Omental fat pad (tissue), 4 donors: ENCODE data around the gene TRABD2B. TPM values are rescaled to one million over a fixed set of nuclear protein-coding genes. Genes with fewer than 3 reads are reported as not detected.
"Not testable (repeated sequence)": the region's sequence is repeated elsewhere in the genome, so short reads cannot be mapped to it uniquely, and the experiment has no call there.

Source experiments
- ATAC-seq: fragments of 150-250 bp; one replicate; pipeline ENCODE4 v1.9.1; 2016; ENCODE audit warnings: mild to moderate bottlenecking, moderate library complexity; ENCODE audit not compliant: low FRiP score
- DNase-seq: peaks from one replicate; pipeline ENCODE4 v3.0.0-alpha.2; 2019; ENCODE audit warnings: low spot score
- total RNA-seq, 4 donors: library from RNA; depleted of rRNA; stranded (reverse); fragments of >200 nt; gene quantifications; one replicate each; pipeline ENCODE4 v1.1.0, GENCODE V29; 2016
- TF ChIP-seq, protein P1 (sequence below), 3 donors: fragments of 450-650 bp; IDR thresholded peaks; one replicate each; pipeline ENCODE4 v1.5.1; 2016 to 2017; ENCODE audit warnings: antibody characterized with exemption in 3 of 3, mild to moderate bottlenecking in 3 of 3, moderate library complexity in 2 of 3

TRABD2B gene
- total RNA-seq, 4 donors from 2014 or later = 0.82 to 3.0 (median 1.8) TPM

DNA sequence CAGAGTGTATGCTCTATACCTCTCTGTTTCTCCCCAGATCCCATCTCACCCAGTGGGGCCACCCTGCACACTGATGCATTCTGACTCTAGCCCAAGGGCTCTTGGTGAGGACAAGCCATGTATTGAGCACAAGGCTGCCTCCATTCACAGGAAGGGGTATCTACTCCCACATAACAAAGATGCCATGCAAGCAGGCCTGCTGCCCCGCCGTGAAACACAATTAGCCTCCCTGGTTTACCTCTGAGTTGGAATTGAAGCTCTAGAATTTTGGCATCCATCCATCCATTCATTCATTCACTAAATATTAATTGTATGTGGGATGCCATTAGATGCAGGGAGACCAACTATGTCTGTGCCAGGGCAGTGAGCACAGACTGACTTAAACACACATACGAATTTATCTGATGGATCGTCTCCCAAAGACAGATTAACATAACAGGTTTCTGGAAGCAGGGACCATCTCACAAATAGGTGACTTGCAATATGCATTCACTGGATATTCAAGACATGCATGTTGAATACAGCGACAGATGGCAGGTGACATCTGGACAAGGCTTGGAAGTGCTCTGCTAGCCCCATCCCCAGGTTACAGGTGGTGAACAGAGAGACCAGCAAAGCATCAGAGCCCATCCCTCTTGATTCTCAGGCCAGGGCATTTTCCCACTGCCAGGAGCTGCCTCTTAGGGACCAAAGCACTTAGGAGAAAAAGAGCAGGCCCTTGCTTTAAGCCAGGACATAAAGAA lies 34.3 kb downstream of the TRABD2B start:
- DNase-seq (no peak), ATAC-seq (no peak)
- TF ChIP-seq, protein P1, sequence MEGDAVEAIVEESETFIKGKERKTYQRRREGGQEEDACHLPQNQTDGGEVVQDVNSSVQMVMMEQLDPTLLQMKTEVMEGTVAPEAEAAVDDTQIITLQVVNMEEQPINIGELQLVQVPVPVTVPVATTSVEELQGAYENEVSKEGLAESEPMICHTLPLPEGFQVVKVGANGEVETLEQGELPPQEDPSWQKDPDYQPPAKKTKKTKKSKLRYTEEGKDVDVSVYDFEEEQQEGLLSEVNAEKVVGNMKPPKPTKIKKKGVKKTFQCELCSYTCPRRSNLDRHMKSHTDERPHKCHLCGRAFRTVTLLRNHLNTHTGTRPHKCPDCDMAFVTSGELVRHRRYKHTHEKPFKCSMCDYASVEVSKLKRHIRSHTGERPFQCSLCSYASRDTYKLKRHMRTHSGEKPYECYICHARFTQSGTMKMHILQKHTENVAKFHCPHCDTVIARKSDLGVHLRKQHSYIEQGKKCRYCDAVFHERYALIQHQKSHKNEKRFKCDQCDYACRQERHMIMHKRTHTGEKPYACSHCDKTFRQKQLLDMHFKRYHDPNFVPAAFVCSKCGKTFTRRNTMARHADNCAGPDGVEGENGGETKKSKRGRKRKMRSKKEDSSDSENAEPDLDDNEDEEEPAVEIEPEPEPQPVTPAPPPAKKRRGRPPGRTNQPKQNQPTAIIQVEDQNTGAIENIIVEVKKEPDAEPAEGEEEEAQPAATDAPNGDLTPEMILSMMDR (IDR thresholded peaks at IDR 0.05) = no peak

DNA sequence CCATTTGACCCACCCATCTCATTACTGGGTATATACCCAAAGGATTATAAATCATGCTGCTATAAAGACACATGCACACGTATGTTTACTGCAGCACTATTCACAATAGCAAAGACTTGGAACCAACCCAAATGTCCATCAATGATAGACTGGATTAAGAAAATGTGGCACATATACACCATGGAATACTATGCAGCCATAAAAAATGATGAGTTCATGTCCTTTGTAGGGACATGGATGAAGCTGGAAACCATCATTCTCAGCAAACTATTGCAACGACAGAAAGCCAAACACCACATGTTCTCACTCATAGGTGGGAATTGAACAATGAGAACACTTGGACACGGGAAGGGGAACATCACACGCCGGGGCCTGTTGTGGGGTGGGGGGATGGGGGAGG lies 35.4 kb downstream of the TRABD2B start:
- not testable (repeated sequence) for DNase-seq, ATAC-seq

DNA sequence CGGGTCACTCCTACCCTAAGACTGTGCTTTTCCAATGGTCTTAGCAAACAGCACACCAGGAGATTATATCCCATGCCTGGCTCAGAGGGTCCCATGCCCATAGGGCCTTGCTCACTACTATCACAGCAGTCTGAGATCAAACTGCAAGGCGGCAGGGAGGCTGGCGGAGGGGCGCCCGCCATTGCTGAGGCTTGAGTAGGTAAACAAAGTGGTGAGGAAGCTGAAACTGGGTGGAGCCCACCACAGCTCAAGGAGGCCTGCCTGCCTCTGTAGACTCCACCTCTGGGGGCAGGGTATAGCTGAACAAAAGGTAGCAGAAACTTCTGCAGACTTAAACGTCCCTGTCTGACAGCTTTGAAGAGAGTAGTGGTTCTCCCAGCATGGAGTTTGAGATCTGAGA lies 40.7 kb downstream of the TRABD2B start:
- not testable (repeated sequence) for ATAC-seq, DNase-seq

DNA sequence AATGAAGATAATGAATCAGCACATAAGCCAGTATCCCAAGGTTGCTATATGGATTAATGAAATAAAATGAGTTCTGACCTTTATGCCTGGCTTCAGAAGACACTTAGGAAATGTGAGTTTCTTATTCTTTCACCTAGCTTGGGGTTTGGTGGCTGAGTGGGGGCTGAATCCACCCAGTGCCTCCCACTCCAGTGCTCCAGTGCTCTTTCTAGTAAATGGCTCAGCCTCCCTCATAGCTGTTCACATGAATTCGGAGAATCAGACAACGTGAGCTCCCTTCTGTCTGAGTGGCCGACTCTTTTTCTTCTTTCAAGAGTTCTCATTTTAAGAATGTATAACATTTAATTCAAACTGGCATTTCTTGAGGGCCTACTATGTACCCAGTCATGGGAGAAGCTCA lies 43.5 kb downstream of the TRABD2B start:
- ATAC-seq (no peak), DNase-seq (no peak)
- TF ChIP-seq, protein P1 (IDR thresholded peaks at IDR 0.05) = no peak

DNA sequence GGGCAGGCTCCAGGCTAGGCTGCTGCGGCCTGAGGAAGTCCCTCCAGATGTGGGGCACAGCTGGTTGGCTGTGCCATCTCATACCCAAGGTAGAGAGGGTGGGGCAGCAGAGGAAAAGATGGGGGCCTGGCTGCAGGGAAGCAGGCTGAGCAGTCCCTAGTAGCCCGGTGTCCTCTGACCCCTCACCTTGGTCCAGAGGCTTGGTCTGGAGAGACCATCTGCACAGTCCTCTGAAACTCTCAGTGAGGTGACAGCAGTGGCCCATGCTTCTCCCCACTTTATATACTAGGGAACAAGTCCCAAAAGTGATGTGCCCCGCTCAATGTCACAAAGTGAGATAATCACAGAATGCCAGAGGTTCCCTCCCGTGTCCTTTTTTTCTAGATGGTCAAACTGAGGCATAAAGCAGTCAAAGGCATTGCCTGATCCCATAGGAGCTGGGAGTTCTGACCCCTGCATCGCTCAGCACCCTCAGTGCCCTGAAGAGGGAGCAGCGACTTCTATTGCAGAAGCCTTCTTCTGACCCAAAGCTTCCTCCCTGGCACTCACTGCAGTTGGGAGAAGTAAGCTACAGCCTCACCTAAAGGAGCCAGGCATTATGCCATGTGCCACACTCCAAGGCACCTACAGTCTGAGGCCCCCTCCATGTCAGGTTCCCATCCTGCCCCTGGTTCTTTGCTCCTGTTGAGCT lies 45.5 kb downstream of the TRABD2B start:
- DNase-seq = no peak
- no peak for ATAC-seq
- TF ChIP-seq, protein P1 (IDR thresholded peaks at IDR 0.05) = no peak

DNA sequence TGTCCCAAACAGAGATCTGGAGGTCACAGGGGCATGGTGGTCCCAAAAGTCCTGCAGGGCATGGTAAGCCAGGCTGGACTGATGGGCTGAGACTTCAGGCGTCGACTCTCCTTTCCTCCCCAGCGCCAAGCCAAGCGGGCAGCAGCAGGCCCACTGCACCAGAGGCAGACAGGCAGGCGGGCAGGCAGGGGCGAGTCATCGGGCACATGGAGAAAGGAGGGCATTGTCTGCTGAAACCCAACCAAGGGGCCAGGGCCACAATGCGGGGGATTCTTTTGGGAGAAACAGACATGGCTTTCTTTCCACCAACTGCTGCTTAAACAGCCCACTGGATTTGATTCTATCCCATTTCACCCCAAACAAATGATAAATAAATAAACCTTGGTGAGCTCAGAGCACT lies 46.2 kb downstream of the TRABD2B start:
- DNase-seq = no peak
- ATAC-seq = no peak
- TF ChIP-seq, protein P1 (IDR thresholded peaks at IDR 0.05) = no peak

DNA sequence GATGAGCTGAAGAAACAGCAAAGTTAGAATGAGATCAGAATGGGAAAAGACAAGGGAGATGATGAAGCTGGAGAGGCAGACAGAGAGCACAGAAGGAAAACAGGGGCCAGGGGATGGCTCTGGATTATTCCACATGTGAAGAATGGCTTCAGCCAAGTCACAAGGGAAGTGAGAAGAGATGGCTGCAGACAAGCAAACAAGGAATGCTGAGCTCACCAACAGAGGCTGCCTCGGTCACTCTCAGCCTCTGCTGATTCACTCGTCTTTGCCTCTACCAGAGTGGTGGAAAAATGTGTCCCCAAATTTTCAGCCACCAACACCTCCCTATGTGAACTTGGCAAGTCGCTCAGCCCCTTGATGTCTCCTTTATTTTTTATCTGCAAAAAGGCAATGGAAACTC lies 46.7 kb downstream of the TRABD2B start:
- ATAC-seq (no peak), DNase-seq (no peak)
- TF ChIP-seq, protein P1 (IDR thresholded peaks at IDR 0.05) = no peak

DNA sequence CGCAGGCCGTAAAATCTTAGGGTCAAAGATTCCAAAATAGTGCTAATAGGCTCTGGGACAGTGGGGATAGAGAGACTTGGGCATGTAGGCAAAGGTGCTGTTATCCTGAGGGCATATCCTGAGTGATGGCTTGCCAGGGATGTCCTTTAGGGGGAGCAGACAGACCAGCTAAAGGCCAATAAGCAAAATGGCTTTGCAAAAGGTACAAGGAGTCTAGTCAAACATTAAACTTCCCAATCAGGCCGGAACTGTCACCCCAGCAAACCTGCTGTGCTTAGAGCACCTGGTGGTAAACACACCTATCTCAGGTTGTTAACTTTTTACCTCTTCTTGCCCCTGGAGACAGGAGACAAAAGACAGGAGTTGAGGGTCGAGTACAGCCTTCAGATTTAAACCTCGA lies 49.1 kb downstream of the TRABD2B start:
- DNase-seq (no peak), ATAC-seq (no peak)
- TF ChIP-seq, protein P1 (IDR thresholded peaks at IDR 0.05) = no peak
